NCI-H226 (cell line): ENCODE results near the gene GRWD1.

Experiments used
- DNase-seq: peaks from one replicate; pipeline ENCODE4 v3.0.0-alpha.2; 2015

The GRWD1 gene

DNA sequence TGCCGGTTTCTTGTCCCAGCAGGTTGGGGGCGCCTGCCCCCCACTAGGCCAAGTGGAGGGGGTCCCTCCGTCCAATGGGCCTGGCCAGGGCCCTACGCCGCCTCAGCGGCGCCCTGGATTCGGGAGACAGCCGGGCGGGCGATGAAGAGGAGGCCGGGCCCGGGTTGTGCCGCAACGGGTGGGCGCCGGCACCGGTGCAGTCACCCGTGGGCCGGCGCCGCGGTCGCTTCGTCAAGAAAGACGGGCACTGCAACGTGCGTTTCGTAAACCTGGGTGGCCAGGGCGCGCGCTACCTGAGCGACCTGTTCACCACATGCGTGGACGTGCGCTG lies 15.8 kb downstream of the GRWD1 start:
- no peak for DNase-seq

DNA sequence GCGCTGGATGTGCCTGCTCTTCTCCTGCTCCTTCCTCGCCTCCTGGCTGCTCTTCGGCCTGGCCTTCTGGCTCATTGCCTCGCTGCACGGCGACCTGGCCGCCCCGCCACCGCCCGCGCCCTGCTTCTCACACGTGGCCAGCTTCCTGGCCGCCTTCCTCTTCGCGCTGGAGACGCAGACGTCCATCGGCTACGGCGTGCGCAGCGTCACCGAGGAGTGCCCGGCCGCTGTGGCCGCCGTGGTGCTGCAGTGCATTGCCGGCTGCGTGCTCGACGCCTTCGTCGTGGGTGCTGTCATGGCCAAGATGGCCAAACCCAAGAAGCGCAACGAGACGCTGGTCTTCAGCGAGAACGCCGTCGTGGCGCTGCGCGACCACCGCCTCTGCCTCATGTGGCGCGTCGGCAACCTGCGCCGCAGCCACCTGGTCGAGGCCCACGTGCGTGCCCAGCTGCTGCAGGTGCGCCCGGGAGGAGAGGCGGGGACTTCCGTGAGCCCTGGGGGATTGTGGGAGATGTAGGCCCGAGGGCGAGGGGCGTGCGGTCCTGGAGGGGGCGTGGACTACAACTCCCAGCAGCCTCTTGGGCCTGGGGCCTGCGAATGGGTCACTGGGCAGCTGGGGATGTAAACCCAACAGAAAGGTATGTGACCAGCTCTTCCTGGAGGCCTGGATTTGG lies 16.3 kb downstream of the GRWD1 start:
- no peak for DNase-seq

DNA sequence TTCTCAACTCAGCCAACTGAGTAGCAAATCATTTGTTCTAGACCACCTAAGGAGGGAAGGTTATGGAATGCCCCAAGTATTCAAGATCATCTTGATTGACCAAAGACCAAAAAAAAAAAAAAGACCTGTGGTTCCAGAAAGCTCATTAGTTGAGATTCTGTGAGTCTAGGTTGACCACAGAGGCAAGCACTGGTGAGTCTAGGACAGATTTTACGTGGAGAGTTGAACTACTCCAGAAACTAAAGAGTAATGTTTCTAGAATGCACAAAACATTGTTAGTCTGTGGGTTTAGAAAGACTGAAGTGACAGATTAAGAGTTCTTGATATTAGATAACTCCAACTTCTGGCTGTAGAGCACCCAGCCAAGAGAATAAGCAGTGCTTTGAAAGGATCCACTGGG lies 19.4 kb downstream of the GRWD1 start:
- DNase-seq: no peak

DNA sequence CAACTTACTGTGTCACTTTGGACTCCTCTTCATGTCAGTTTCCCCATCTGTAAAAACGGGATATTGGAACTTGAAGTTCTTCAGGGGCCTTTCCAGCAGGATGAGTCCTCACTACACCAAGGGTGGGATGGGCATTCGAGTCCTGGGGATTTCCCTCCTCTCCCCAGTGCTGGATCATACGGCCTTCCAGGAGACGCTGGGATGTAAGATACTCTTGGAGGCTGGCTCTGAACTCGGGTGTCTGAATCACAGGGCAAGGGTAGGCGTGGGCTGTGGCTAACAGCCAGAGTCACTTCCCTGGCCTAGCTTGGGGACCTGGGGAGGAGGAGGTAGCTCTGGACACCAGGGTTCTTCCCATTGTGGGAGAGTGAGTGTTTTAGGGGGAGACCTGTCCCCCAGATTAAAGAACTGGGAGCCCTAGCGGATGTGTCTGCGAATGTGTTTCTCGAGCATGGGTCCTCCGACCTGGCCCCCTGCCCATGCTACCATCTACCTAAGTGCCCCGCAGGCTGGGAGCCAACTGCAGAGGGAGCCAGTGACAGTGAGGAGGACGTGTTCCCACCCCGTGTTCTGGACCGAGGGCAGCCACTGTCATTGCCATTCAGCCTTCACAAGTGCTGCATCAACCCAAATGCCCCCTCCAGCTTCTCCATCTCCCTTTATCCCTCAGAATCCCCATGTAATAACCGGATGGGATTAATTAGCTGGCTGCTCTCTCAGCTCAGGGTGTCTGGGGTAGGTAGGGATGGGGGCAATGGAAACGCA lies 21.0 kb downstream of the GRWD1 start:
- DNase-seq: peak; percentile 35

DNA sequence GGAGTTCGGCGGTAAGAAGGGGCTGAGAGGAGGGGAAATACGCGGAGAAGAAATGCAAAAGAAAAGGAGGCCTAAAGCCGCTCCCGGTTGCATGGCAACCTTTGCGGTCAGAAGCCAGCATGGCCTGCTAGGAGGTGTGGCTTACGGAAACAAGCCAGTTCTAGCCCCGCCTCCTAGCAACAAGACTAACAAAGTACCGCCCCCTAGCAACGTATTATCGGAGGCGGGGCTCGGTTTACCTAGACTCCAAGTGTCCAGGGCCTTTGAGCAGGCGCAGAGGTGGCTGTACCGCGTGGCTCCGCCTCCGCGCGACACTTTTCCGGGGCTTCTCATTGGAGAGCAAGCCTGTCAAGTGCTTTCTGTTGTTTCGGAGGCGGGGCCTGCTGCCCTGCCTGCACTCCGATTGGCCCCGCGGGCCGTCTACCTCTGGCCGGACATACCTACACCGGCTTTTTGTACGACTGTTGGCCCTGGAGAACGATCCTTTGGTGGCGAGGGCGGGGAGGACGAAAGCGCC lies 23.0 kb downstream of the GRWD1 start:
- DNase-seq: peak; percentile 100

DNA sequence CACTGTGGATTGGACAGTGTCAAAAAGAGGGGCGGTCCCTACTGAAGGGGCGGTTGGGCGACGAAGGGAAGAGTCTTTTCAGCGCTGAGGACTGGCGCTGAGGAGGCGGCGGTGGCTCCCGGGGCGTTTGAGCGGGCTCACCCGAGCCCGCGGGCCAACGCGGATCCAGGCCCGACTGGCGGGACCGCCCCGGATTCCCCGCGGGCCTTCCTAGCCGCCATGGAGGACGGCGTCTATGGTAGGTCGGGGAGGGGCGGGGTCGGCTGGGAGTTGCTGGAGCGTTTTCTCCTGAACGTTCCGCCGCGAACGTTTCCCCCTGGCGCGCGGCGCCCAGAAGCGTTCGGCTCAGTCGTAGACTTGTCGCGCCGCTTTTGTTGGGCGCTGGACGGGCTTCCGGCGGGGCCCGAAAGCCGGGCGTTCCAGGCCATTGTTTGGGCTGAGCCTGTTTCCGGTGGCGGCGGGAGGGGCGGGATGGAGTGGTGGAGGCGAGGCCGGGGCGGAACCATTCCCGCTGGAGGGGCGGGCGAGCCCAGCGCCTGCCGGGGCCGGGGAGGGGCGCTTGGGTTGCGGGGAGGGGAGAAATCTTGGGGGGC lies 23.6 kb downstream of the GRWD1 start, which contains the start of gene CYTH2:
TSS of gene CYTH2 (plus strand) at position 81 of the 593 bp plus-strand sequence. CDS start at position 220, 139 bp downstream.
- peak; percentile 78 for DNase-seq

DNA sequence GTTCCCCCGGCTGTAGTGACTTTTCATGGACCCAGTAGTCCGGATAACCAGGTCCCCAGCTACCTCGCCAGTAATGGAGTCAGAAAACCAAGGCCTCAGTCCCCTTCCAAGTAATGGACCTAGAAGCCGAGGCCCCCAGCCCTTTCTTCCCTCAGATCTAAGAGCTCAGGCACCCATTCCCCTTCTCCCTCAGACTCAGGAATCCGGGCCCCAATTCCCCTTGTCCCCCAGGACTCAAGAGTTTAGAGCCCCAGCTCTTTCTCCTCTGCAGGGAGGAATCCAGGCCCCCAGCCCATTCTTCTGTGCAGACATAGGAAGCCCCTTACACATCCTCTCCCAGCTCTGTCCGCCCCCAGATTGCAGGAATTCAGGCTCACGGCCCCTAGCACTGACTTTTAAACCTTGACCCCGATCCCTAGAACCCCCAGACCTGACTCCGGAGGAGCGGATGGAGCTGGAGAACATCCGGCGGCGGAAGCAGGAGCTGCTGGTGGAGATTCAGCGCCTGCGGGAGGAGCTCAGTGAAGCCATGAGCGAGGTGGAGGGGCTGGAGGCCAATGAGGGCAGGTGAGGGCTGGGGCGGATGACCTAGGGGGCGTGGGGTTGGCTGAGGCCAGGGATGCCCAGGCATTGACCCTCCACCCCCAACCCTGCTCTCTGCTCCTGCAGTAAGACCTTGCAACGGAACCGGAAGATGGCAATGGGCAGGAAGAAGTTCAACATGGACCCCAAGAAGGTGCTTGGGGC lies 24.3 kb downstream of the GRWD1 start:
- no peak for DNase-seq

DNA sequence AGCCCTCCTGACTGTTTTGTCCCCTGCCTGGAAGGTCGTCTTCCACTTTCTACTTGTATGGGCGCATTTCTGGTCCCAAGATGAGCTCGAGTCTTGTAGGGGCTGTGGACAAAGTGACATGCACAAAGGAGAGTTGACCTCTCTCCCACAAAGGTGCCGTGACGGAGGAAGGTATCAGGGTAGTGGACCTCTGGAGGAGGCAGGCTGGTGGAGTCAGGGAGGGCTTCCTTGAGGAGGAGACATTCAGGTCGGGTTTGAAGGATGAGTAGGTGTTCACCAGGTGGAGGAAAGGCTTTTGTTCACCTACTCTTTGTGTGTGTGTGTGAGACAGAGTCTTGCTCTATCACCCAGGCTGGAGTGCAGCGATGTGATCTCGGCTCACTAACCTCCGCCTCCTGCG lies 25.1 kb downstream of the GRWD1 start:
- DNase-seq: no peak

DNA sequence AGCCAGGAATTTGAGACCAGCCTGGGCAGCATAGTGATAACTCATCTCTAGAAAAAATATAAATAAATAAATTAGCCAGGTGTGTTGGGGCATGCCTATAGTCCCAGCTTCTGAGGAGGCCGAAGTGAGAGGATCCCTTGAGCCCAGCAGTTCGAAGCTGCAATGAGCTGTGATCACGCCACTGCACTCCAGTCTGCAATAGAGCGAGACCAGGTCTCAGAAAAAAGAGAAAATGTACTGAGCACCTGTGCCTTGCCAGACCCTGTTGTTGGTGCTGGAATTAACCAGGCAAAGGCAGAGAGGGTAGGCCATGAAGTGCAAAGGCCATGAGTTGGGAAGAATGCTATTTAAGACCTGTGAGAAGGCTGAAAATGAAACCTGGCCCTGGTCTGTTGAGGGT lies 26.1 kb downstream of the GRWD1 start:
- DNase-seq: no peak

DNA sequence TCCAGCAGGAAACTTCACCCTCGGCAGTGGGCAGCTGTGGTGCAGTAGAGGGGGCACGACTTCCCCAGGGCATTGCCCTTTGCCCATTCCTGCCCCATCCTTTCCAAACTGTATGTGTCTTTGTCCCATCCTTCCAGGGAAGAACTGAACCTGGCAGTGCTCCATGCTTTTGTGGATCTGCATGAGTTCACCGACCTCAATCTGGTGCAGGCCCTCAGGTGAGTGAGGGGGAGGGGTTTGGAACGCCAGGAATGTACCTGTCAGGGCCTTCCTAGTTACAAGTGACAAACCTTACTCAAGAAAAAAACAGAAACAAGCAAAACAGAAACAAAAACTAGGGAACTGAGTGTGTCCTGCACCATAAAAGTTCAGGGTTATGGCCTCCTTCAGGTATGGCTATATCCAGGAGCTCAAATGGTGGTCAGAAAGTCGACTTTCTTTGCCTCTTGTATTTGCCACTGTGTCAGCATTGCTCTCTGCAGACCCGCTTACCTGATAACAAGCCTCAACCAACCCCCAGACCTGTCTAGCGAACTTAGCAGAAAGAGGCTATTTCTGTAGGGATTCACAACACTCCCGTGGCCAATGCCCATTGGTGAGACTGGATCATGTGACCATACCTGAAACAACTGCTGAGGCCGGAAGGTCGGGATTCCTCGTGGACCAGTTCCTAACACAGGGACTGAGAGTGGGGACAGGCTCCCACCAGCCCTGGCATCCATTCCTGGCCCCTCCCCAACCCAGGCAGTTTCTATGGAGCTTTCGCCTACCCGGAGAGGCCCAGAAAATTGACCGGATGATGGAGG lies 27.6 kb downstream of the GRWD1 start:
- DNase-seq: no peak

DNA sequence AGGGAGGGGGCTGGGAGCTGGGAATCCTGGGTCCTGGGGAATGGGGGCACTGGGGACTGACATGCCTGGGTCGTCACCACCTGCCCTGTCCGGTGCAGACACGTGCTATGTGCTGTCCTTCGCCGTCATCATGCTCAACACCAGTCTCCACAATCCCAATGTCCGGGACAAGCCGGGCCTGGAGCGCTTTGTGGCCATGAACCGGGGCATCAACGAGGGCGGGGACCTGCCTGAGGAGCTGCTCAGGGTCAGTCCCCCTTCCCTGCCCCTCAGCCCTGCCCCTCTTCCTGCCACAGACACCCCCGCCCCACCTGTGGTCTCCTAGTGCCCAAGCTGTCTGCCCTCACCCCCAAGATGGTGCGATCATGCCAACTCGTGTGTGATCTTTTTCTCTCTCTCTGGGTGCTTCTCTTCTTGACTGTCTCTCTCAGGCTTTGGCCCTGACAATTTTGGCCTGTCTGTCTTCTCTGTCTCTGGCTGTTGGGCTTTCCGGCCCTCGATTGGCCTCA lies 28.4 kb downstream of the GRWD1 start:
- no peak for DNase-seq

DNA sequence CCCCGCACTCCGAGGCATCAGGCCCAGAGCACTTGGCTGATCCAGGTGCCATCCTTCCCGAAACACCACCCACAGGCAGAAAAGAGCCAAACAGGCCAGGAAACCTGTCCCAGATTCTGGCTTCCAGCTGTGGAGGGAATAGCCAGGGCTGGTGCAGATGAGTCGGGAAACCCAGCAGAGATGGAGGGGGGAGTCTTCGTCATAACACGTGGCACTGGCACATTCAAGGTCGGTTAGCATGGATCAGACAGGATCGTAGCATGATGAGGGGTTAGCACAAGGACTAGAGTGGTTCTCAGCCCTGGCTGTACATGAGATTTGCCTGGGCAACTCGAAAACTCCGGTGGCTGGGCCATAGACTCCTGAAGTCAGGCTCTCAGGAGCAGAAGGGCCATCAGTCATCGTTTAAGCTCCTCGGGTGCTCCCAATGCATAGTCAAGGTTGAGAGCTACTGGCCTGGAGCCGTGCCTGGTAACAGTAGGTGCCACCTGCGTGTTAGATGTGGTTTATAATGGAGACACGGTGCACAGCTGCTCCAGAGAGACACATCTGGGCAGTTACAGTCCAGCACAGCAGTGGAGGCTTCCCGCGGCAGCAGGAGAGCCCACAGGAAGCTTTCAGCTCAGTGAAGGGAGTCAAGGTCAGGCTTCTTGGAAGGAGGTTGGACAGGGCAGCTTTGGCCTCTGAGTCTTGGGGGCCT lies 29.7 kb downstream of the GRWD1 start:
- no peak for DNase-seq

DNA sequence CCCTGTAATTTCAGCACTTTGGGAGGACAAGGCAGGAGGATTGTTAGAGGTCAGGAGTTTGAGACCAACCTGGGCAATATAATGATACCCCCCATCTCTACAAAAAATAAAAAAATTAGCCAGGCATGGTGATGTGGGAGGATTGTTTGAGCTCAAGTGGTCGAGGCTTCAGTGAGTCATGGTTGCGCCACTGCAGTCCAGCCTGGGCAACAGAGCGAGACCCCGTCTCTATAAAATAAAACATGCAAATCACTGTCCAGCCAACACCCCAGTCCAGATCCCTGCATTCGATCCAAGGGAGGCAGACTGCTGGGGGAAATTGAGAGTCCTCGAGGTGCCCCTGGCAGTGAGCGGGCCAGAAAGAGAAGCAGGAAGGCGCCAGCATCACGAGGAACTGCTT lies 30.4 kb downstream of the GRWD1 start:
- DNase-seq: no peak

DNA sequence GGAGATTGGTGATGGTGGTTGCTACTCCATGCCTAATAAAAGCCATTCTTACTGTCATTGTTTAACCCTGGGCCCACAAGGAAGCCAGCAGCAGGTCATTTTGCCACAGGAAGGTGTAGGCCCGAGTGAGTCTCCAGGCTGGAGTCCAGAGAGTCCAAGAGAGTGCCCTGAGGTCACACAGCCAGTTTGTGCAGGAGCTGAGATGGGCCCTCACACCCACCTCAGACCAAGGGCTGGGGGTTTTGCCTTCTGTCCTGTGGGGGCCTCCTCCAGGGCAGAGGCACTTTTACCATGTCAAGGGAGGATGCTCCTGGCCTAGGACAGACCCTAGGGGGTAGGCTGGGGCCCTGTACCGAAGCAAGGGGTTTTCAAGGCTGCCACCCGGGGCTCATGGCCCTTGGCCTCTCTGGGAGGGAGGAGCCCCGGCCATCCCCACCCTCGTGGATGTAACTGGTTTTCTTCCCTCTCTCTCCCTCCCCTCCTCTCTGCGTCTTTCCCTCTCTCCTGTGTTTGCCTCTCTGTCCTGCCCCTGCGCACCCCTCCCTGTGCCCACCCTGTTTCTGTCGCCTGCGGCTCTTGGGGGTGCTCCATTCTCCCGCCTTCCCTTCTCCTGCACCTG lies 31.4 kb downstream of the GRWD1 start:
- DNase-seq: no peak

DNA sequence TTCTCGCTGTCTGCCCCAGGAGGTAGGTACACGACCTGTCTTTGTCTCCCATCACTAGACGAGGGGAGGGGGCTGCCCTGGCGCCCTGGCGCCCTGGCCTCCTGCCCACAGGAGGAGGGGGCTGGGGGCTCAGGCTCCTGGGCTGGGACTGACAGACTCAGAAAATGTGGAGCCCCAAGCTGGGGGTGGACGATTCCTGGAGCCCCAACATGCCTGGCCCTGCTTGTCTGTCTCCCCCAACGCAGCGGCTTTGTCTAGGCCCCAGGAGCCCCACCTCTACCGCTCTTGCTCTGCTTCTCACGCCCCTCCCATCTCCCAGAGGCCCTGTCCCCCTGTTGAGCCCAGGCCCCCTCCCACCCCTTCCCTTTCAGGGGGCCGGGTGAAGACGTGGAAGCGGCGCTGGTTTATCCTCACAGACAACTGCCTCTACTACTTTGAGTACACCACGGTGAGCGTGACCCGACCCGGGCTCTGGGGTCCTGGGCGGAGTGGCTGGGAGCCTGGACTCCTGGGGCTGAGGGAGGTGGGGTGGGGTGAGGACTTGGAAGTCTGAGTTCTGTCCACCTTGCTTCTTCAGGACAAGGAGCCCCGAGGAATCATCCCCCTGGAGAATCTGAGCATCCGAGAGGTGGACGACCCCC lies 32.0 kb downstream of the GRWD1 start:
- DNase-seq: no peak

DNA sequence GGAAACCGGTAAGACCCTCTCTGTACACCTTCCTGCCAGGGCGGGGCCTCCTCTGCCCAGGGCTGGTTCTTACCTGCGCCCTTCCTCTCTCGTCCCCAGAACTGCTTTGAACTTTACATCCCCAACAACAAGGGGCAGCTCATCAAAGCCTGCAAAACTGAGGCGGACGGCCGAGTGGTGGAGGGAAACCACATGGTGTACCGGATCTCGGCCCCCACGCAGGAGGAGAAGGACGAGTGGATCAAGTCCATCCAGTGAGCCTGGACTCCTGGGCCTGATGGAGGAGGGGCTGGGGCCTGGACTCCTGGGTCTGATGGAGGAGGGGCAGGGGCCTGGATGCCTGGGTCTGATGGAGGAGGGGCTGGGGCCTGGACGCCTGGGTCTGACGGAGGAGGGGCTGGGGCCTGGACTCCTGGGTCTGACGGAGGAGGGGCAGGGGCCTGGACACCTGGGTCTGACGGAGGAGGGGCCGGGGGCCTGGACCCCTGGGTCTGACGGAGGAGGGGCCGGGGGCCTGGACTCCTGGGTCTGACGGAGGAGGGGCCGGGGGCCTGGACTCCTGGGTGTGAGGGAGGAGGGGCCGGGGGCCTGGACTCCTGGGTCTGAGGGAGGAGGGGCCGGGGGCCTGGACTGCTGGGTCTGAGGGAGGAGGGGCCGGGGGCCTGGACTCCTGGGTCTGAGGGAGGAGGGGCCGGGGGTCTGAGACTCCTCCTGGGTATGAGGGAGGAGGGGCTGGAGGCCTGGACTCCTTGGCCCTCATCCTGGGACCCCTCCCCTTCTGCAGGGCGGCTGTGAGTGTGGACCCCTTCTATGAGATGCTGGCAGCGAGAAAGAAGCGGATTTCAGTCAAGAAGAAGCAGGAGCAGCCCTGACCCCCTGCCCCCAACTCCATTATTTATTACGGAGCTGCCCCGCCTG lies 32.8 kb downstream of the GRWD1 start:
- no peak for DNase-seq

DNA sequence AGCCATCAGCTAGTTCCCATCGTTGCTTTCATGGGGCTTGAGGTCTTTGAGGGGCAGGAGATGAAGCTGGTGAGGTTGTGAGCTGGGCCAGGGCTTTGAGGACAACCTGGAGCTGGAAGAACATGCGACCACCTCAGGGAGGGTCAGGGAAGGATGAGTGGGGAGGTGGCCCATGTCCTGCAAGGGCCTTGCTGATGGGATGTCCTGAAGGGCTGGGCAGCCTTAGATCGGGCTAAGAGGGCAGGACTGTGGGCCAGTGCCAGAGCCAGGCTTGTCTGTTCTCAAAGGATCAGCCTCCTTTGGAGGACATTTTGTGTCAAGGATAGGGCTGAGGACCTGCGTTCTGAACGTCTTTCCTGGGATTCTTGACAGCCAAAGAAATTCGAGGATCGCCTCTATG lies 33.9 kb downstream of the GRWD1 start:
- DNase-seq: no peak

DNA sequence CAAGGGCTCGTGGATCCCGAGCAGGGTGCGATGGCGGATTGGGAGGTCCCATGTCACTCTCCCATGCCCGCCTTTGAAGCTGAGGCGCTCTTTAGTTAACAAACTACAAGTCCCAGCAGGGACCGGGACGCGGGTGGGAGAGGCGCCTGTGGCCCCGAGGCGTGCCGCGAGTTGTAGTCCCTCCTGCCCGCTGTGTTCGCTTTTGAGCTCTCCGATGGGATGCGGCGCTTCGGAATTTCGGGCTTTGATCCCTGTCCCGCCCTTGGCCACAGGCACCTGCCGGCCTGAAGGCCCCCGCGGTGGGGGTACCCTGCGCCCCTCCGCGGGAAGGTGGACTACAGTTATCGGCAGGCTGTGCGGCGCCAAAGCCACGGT lies 34.4 kb downstream of the GRWD1 start:
- DNase-seq: no peak
